Calu3 (cell line): ENCODE data around the gene SKI. TPM values are rescaled to one million over a fixed set of nuclear protein-coding genes. Genes with fewer than 3 reads are reported as not detected.

Source experiments
- BruUV-seq: library from RNA; stranded (reverse); fragments of 400-500 nt; replicated peaks from 2 replicates; lab custom pipeline; 2021; lab: Mats Ljungman, UMichigan
- CTCF ChIA-PET: fragments of 300-600 bp; sonication (Branson Sonifier 250); formaldehyde crosslinking; loops from one replicate; lab custom pipeline; 2022; ENCODE audit warnings: antibody characterized with exemption; lab: Charles Lee
- DNase-seq: peaks from one replicate; pipeline ENCODE4 v3.0.0; 2022
- H3K27ac Mint-ChIP-seq: one replicate; pipeline ENCODE4 v1.8.0; 2022; ENCODE audit warnings: mixed read lengths; ENCODE audit not compliant: unreplicated experiment
- H3K27me3 Mint-ChIP-seq: one replicate; pipeline ENCODE4 v1.8.0; 2022; ENCODE audit warnings: mixed read lengths; ENCODE audit not compliant: unreplicated experiment
- H3K36me3 Mint-ChIP-seq: one replicate; pipeline ENCODE4 v1.8.0; 2022; ENCODE audit warnings: mild to moderate bottlenecking, moderate library complexity, mixed read lengths; ENCODE audit not compliant: insufficient read depth, unreplicated experiment
- H3K4me1 Mint-ChIP-seq: one replicate; pipeline ENCODE4 v1.8.0; 2022; ENCODE audit warnings: mild to moderate bottlenecking, low read depth, mixed read lengths; ENCODE audit not compliant: unreplicated experiment
- H3K4me3 Mint-ChIP-seq: one replicate; pipeline ENCODE4 v1.8.0; 2022; ENCODE audit warnings: mild to moderate bottlenecking, low read depth, moderate library complexity, mixed read lengths; ENCODE audit not compliant: unreplicated experiment
- H3K9me3 Mint-ChIP-seq: one replicate; pipeline ENCODE4 v1.8.0; 2022; ENCODE audit warnings: low read depth, mixed read lengths; ENCODE audit not compliant: unreplicated experiment
- CTCF ChIP-seq: fragments of 200-600 bp; IDR thresholded peaks from one replicate; pipeline ENCODE4 v1.8.0; 2022; ENCODE audit warnings: antibody characterized with exemption; ENCODE audit not compliant: unreplicated experiment
- intact Hi-C: fragments of 100-400 bp; cut with micrococcal nuclease; formaldehyde crosslinking; loops from one replicate; pipeline ENCODE4 v1.10.0; 2022; ENCODE audit not compliant: unreplicated experiment
- total RNA-seq: library from RNA; stranded (reverse); gene quantifications from 2 replicates; pipeline ENCODE4 v1.2.3, GENCODE V29; 2022

Gene SKI
- total RNA-seq, 1 experiment from 2014 or later: 33.8 TPM

GRCh38 chr1:2194898-2195673 is 33.0 kb upstream of the SKI start:
- Mint-ChIP-seq H3K27ac (no peak overlapping the region), H3K27me3 (no peaks in the 10 kb centered on the region)
- no TSS peak for BruUV-seq

GRCh38 chr1:2195785-2196184 is 32.3 kb upstream of the SKI start:
- no peaks in the 10 kb centered on the region for H3K9me3 Mint-ChIP-seq
- TF ChIP-seq CTCF: no peak
- no TSS peak for BruUV-seq
- H3K4me1 Mint-ChIP-seq: no peaks in the 10 kb centered on the region
- DNase-seq: no peak
- intact Hi-C loops: loop anchor here (5.0 to 10.0 kb wide), 3 partner anchors 117 to 349 kb away; no protein-coding TSS in a partner anchor
- H3K27me3 Mint-ChIP-seq: no peaks in the 10 kb centered on the region
- H3K36me3 Mint-ChIP-seq: peaks cover 26% of the 10 kb centered on the region
- H3K4me3 Mint-ChIP-seq: no peak overlapping the region
- H3K27ac Mint-ChIP-seq: no peak overlapping the region
- CTCF ChIA-PET: interaction anchor here (1.0 to 1.2 kb wide), 3 partner anchors 33 to 330 kb away, joined by 4 to 6 read pairs (median 5); partner anchors contain the start of genes MORN1, PANK4 and RER1

More at GRCh38 chr1:2194898-2195673, 33.0 kb upstream of the SKI start:
- H3K4me3 Mint-ChIP-seq: peak overlapping the region; percentile 69
- peaks cover 31% of the 10 kb centered on the region for H3K36me3 Mint-ChIP-seq
- peak; percentile 85 for TF ChIP-seq CTCF
- no peaks in the 10 kb centered on the region for H3K4me1 Mint-ChIP-seq
- peak; percentile 87 for DNase-seq
- no peaks in the 10 kb centered on the region for H3K9me3 Mint-ChIP-seq
- intact Hi-C loops: loop anchor here (5.0 to 10.0 kb wide), 3 partner anchors 117 to 350 kb away; no protein-coding TSS in a partner anchor
- CTCF ChIA-PET: interaction anchor here (0.8 to 1.6 kb wide), 10 partner anchors 14 to 352 kb away, joined by 3 to 16 read pairs (median 4); partner anchors contain the start of genes MORN1, PANK4 and RER1

GRCh38 chr1:2196901-2197638 is 31.0 kb upstream of the SKI start:
- intact Hi-C loops: loop anchor here (5.0 to 10.0 kb wide), 3 partner anchors 115 to 348 kb away; no protein-coding TSS in a partner anchor
- no peak for TF ChIP-seq CTCF
- BruUV-seq: no TSS peak
- CTCF ChIA-PET: no interaction called here
- Mint-ChIP-seq H3K9me3 (no peaks in the 10 kb centered on the region), H3K4me3 (no peak overlapping the region), H3K27ac (no peak overlapping the region), H3K36me3 (peaks cover 21% of the 10 kb centered on the region), H3K27me3 (no peaks in the 10 kb centered on the region), H3K4me1 (no peaks in the 10 kb centered on the region)
- no peak for DNase-seq

- H3K27me3 Mint-ChIP-seq: no peaks in the 10 kb centered on the region
- H3K27ac Mint-ChIP-seq: no peak overlapping the region
- intact Hi-C loops: loop anchor here (5.0 to 10.0 kb wide), 3 partner anchors 115 to 347 kb away; no protein-coding TSS in a partner anchor
- CTCF ChIA-PET: no interaction called here
- no TSS peak for BruUV-seq
- DNase-seq: no peak
- H3K9me3 Mint-ChIP-seq: no peaks in the 10 kb centered on the region
- TF ChIP-seq CTCF: no peak
- H3K36me3 Mint-ChIP-seq: peaks cover 21% of the 10 kb centered on the region
- no peaks in the 10 kb centered on the region for H3K4me1 Mint-ChIP-seq
- no peak overlapping the region for H3K4me3 Mint-ChIP-seq
Observed at GRCh38 chr1:2197707-2198165, 30.4 kb upstream of the SKI start.
